Activated CD8-positive, alpha-beta memory T cell treated with anti-CD3 and anti-CD28 coated beads for 4 hours (primary cell): ENCODE data around the gene IL12B.
"Not testable (repeated sequence)": the region's sequence is repeated elsewhere in the genome, so short reads cannot be mapped to it uniquely, and the experiment has no call there.

ENCODE experiments used
- DNase-seq, 2 donors: peaks; one replicate each; pipeline ENCODE4 v3.0.0-alpha.2; 2020; ENCODE audit warnings: low read depth in 2 of 2

Gene IL12B

DNA sequence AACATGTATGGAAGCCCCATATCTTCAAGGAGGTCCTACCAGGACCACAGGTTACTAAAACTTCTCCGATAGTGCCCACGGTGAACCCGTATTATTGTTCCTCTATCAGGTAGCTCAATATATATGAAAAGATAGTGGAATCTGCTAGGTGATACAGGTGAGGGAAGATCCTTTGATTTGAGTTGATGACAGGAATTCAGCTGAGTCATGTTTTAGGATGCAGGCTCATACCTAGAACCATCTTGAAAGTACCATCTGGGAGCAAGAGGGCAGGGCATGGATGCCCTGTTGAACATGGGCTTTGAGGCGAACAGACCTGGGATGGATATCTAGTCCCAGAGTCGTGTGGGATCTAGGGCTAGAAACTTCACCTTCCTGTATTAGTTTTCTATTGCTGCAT is 35.4 kb downstream of the IL12B start:
- DNase-seq: no peak

DNA sequence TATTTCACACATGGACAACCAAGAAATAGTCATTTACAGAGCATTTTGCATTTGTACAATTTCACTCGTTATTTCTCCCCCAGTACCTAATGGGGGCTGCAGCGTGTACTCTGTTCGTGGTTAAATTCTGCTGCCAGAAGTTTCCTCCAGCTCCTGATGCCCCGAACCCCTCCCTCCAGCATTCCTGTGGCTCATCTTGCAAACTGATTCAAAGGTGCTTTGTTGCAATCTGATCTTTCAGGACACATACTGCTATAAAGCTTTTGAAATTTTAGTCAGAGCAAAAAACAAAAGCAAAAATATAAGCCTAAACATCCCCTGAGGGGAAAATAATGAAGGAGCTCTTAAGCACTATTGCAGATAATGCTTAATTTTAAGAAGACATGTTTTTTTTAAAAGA is 39.5 kb downstream of the IL12B start:
- DNase-seq: no peak

DNA sequence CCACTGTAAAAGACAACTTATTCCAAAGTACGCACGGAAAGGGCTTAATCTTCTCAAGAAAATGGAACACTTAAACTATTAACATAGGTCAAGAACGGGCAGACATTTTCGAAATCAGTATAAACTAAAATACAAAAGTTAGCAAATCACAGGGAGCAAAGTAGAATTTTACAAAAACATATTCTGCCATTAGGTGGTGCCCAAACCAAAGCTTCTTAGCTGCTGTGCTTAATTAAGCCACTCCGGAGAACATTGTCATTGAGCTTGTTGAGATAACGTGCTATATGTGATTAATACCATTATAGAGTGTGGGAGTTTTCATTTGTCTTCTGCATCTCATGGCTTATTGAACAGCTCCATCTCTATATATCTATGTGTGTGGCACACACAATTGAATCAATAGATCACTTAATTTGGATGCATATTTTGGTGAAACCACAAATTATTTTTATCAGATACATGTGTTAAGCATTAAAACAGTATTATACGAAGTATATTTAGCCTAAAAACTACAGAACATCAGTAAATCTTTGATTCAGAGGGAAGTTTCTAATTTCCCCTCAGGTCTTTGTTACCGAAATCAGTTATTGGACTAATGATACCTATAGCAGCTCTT is 43.8 kb downstream of the IL12B start:
- no peak for DNase-seq

DNA sequence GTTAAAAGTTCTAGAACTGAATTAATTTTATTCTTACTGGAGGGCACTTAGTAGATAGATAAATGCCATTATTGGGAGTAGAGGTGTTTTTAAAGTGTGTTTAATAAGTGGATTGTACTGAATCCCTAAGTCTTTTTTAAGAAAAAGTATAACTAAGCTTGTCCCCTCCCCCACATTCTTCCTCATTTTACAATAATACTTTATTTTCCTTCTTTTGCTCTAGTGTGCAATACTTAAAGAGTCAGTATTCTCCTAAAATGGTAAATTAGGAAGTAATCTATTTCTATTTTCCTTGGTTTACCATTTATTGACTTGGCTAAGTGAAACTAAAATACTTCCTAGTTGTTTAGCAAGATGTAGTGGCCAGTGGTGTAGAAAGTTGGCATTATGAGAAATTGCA is 55.6 kb downstream of the IL12B start:
- DNase-seq: no peak

DNA sequence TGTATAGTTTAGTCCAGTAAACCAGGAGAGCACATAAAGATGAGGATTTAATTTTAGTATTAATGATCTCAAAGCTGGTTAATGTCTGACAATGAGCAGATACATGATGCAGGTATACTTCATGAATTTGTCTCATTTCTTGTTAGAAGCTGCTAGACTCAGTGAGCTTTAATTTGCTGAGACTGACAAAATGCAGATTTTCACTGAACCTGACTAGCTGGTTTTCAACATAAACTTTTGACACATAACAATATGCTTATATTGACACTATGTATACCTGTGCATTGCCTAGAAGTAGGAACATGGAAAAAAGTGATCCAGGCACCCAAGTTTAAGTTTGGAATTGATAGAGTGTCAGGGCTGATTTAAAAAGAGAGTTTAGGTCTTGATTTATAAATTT is 56.4 kb downstream of the IL12B start:
- no peak for DNase-seq

DNA sequence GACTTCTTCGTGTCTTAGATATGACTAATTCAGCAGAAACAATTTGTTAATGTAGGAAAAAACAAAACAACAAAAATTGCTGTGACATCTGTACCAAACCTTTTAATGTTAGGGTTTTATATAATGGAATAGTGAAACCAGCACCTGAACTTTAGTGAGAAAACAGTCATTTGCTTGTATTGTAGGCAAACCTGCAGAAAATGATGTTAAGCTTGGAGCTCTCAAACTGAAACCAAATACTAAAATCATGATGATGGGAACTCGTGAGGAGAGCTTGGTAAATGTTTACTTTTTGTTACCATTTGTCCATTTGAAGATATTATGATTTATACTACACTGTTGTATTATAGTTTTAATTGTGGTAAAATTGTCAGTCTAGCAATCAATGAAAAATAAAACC is 60.6 kb downstream of the IL12B start:
- DNase-seq: no peak

DNA sequence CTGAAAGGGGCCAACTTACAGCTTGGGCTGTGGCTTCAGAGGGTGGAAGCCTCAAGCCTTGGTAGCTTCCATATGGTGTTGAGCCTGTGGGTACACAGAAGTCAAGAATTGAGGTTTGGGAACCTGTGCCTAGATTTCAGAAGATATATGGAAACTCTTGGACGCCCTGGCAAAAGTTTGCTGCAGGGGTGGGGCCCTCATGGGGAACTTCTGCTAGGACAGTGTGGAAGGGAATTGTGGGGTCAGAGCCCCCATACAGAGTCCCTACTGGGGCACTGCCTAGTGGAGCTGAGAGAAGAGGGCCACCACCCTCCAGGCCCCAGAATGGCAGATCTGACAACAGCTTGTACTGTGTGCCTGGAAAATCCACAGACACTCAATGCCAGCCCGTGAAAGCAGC is 63.5 kb downstream of the IL12B start:
- not testable (repeated sequence) for DNase-seq
